Embryonic facial prominence (tissue), 1 donor: ENCODE measurements around the gene TMEM123.

ENCODE experiments used
- DNase-seq: peaks from one replicate; pipeline ENCODE4 v3.0.0-alpha.2; 2016; ENCODE audit errors: extremely low spot score

Gene TMEM123

DNA sequence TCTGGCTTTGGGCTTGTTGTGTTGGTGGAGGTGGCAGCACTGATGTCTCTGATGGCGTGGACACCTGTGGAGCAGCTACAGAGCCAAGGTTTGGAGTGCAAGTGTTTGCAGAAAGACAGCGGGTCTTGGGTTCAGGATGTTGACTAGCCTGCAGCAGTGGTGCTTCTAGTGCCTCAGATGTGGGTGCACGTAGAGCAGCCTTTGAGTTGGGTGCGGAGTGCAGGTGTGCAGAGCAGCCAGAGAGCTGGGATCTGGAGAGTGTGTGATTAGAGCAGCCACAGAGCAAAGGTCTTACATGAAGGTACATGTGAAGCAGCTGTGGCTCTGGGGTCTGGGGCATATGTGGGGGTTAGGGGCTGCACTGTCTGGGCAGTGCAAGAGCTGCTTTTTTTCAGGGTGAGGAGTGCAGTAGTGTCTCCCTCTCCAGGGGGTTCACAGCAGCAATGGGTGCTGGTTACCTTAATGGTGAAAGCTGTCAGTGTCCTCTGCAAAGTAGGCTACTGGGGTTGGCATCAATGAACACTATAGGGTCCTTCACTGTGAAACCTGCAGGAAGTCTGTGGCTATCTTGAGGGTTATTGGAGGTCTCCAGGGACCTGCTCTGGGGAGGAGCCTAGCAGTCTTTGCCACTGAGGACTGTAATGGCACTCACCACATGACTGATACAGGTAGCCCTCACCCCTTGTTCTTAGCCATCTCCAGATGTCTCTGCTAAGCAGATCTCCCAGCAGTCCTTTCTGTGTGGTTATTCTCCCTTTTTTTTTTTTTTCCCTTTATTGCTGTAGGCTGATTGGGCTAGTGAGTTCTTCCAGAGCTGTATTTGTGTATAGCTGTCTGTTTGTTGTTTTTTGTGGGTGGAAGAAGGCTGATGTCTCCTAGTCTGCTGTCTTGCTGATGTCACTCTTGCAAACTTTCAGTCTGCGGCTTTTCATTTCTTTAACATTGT, 91.2 kb downstream of the TMEM123 start:
- no peak for DNase-seq

DNA sequence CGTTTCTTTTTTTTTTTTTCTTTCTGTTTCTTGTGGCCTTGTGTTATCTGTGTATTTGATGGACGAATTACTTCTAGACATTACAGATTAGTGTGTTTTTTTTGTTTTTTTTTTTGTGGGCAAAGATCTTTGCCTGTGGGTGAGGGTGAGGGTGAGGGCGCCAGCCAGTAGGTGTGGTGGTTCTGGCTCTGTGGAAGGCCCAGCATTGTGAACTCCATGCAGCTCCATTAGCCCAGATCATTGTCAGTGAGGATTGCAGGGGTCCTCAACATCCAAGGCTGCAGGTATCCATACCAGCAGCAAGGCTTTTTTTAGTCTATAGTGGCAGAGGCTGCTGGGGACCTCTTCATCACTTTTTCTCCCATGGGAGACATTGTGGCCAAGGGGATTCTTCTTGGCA, 91.9 kb downstream of the TMEM123 start:
- no peak for DNase-seq

DNA sequence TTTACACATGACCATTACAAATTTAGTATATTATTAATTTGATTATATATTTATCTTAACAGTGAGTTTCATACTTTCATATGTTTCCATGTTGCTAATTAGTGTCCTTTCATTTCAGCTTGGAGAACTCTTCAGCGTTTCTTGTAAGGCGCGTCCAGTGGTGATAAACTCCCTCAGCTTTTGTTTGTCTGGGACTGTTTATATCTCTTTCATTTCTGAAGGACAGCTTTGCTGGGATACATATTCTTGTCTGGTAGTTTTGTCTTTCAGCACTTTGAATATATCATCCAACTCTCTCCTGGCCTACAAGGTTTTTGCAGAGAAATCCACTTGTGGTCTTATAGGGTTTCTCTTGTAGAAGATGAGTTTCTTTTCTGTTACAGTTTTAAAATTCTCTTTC, 93.2 kb downstream of the TMEM123 start:
- no peak for DNase-seq

DNA sequence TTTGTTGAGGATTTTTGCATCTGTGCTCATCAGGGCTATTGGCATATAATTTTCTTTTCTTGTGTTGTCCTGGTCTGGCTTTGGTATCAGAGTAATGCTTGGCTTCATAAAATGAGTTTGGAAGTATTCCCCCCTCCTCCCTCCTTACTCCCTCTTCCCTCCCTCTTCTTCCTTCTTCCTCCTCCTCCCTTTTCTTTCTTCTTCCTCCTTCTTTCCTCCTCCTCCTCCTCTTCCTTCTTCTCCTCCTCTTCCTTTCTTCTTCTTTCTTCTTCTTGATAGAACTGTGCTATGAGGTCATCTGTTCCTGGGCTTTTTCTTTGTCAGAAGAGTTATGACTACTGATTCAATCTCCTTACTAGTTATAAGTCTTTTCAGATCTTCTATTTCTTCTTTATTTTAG, 95.4 kb downstream of the TMEM123 start:
- no peak for DNase-seq

DNA sequence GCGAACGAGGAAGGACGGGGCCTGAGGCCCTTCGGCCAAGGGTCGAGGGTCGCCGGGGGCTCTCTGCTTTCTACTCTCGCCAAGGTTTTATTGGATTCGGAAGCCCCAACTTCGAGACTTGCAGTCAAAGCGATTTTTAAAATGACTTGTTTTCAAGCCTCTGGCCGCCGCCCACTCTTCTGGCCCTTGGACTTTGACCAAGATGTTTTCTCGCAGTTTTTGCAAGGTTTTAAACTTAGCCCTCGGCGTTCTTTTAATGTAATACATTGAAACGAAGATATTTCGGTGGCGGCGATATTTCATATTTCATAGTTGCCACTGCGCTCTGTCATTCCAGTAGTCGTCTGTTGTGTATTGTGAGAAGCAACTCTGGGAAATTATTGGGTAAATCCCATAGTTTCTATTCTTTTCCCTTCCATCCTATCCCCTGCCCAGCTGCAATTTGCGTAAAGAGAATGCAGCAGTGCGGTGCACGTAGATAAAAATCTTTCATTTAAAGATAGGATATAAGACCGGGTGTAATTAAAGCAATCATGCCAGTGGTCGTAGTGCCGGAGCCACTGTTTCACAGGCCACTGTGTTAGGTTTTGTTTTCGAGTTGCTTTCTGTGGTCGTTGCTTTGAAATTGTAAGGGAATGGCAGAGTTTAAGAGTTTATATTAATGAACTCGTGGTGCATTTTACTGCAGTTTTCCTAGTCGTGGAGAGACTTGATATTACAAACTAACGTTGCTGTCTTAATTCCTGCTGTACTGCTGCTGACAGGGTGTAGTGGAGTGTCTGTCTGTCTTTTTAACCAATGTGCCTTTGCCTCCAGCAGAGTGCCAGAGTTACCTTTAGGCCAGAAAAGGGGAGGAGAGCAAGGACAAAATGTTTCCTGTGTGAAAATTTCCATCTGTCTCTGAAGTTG, 104.8 kb downstream of the TMEM123 start:
- DNase-seq: no peak

DNA sequence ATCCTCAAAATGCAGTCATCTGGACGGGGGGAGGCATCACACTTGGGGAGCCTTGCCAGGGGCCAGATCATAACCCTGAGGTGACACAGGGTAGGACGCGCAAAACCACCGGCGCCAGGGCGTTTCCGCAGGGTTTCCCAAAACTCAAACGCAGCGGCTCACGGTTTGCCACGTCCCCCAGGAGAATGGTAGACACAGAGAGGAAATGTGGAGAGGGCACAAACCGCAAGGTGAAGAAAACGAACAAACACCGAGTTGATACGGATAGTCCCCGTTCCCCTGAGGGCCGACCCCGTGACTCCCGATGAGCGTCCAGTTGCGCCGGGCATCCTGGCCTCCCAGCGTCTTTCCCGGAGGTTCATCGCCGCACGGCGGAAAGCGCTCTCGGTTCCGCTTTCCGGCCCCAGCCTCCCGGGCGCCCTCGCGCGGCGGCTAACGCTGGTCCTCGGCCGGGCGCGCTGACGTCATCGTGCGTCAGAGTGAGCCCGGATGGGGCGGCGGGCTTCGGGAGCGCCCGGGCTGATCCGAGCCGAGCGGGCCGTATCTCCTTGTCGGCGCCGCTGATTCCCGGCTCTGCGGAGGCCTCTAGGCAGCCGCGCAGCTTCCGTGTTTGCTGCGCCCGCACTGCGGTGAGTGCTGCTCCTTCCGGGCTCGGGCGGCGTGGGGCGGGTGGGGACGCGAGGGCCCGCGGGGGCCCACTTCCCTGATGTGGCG, 105.7 kb downstream of the TMEM123 start, which contains the start of gene BIRC2:
BIRC2 (plus strand) TSS at position 467 of the 714 bp plus-strand sequence. CDS start 2,641 bp downstream, outside the sequence.
- peak; percentile 86 for DNase-seq

DNA sequence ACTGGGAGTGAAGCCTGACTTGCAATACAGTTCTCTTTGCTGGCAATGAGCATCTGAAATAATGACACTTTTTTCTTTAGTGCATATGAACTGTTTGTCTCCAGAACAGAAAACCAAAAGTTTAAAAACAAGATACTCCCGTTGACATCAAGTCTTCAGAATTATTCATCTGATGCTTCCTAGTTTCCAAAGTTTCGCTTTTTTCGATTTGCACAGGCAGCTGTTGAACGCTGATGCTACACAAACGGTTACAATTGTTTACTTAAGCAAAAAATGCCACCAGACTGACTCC, 106.2 kb downstream of the TMEM123 start:
- DNase-seq: peak; percentile 8
